GM15510 (cell line): ENCODE data around the gene BNC2.

Experiments used
- POLR2A ChIP-seq: IDR thresholded peaks from 3 replicates; pipeline ENCODE4 v1.6.1; 2011; ENCODE audit warnings: borderline replicate concordance; ENCODE audit not compliant: insufficient read length; ENCODE audit errors: extremely low read depth

BNC2 gene

GRCh38 chr9:16418721-16419120 is 451.7 kb downstream of the BNC2 start:
- no peak for TF ChIP-seq POLR2A

DNA sequence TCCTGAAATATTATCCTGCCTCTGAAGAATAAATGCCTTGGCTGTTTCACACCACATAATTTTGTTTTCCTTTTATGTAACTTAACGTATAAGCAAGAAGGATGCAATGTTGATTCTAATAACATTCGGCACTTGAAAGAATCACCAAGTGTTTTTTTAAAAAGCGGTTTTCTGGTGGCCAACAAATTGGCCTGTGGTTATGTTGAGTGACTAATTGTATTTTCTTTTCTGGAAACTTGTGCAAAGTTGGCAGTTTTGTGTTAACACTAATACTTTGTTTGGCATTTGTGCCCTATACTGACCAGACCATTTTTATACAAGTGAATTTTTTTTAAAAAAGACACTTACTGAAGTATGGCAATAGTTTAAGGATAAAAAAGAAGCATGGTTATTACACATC is 452.7 kb downstream of the BNC2 start:
- TF ChIP-seq POLR2A: no peak

DNA sequence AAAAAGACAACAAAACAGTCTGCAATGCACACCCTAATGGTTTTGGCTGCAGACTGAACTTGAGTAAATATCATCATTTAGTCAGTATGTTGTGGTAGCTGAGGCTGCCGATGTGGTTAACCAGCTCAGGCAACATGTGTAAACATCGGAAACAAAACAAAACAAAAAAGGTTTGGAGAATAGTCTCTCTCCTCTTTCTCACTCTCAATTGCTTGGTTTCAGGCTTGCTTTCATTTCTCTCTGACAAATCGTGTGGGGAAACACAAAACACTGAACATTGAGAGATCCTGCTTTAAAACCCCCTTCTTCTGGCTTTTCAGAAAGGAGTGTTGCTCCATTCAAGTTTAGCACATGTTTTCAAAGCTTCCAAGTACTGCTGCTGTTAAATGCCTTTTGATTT is 453.3 kb downstream of the BNC2 start:
- no peak for TF ChIP-seq POLR2A

GRCh38 chr9:16414451-16414850 is 456.0 kb downstream of the BNC2 start:
- TF ChIP-seq POLR2A: no peak

DNA sequence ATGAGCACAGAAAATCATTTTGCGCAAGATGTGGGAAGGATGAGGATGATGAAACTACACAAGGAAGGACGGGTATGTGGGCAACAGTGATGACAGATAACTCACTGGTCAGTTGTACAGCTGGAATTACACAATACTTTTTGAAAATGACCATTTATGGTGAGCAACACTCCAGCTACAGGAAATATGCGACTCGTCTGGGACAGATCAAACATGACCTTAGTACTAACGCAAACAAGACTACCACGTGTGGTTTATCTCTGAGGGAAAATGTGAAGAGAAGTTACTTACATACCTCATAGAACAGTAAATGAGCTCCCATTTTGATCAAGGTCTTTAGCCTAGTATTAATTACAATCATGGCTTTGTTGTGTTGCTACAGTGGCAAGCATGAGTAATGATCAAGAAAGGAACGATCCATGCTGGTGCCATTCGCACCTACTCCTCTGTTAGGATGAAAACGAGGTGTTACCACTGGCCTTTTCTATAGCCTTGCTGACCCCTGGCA is 456.9 kb downstream of the BNC2 start:
- TF ChIP-seq POLR2A: no peak

GRCh38 chr9:16412740-16413139 is 457.7 kb downstream of the BNC2 start:
- TF ChIP-seq POLR2A: no peak

- no peak for TF ChIP-seq POLR2A
Observed at GRCh38 chr9:16411311-16411710, 459.2 kb downstream of the BNC2 start.

DNA sequence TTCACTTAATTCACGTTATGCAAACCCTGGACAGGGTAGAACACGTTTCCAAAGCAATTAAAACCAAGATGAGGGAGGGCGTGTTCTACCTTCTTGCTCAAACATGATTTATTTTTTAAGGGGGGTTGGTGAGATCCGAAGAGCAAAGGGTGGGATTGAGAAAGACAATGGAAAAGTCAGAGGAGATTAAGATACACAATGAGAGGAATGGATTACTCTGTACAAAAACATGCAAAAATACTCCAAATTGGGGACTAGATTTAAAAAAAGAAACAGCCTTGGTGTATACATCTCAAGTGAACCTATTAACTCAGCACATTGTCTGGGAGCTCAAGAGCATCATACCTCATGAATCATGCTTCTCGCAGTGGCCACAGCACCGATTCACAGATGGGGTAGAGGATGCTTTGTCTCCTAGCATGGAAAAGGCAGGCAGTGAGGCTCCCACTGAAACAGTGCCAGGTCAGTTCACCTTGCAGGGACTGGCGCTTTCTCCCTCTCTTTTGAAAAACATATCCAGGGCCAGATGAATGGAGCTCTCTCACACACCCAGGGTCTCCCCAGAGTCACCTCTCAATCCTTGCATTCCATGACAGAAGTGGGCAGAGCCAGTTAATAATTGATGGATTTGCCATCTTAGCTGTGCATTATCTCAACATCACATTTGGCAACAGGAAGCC is 459.7 kb downstream of the BNC2 start:
- no peak for TF ChIP-seq POLR2A

- TF ChIP-seq POLR2A: no peak
Observed at GRCh38 chr9:16407617-16408016, 462.9 kb downstream of the BNC2 start.

- TF ChIP-seq POLR2A: no peak
Observed at GRCh38 chr9:16406526-16407225, 463.8 kb downstream of the BNC2 start.

DNA sequence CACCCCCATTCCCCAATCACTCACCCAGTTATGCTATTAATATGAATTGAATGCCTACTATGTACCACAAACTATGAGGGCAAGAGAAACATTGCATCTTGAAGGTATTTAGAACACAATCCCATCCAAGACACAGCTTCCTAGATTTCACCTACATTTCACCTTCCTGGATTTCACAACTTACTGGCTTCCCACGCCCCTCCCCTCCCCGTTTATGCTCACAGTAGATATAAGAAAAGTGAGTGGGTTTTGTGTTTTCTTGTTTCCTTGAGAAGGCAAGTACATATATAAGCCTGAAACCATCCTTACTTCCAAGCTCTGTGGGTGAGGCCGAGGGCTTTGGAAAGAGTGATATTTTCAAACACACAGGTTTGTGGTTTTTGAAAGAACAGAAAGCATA is 465.0 kb downstream of the BNC2 start:
- no peak for TF ChIP-seq POLR2A

- TF ChIP-seq POLR2A: no peak
Observed at GRCh38 chr9:16401701-16402100, 468.8 kb downstream of the BNC2 start.

- TF ChIP-seq POLR2A: no peak
Observed at GRCh38 chr9:16398691-16399090, 471.8 kb downstream of the BNC2 start.

DNA sequence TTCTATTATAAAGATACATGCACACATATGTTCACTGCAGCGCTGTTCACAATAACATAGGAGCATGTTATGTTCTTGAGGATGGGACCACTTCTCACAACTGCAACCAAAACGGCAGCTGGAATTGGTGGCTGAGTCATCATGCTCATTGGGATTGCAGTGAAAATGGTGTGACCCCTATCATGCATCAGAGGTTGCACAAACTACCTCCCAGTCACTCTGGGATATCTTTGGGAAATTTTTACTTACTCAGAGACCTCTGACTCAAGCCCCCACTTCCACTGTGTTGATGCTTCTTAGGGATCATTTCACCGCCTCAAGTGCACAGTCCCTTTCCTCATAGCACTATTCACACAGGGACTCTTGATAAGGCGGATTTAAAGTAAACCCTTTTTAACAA is 474.1 kb downstream of the BNC2 start:
- TF ChIP-seq POLR2A: no peak

- TF ChIP-seq POLR2A: no peak
Observed at GRCh38 chr9:16391369-16391768, 479.1 kb downstream of the BNC2 start.

GRCh38 chr9:16387382-16387781 is 483.1 kb downstream of the BNC2 start:
- TF ChIP-seq POLR2A: no peak

DNA sequence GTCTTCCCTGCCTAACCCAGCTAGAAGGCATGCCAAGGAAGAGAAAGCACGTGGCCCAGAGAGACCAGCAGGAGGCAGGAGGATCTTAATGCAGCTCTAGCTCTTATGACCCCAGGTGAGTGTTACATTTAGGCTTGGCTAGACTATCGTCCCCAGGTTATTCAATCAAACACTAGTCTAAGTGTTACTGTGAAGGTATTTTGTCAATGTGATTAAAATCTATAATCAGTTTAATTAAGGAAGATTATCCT is 483.7 kb downstream of the BNC2 start:
- TF ChIP-seq POLR2A: no peak

DNA sequence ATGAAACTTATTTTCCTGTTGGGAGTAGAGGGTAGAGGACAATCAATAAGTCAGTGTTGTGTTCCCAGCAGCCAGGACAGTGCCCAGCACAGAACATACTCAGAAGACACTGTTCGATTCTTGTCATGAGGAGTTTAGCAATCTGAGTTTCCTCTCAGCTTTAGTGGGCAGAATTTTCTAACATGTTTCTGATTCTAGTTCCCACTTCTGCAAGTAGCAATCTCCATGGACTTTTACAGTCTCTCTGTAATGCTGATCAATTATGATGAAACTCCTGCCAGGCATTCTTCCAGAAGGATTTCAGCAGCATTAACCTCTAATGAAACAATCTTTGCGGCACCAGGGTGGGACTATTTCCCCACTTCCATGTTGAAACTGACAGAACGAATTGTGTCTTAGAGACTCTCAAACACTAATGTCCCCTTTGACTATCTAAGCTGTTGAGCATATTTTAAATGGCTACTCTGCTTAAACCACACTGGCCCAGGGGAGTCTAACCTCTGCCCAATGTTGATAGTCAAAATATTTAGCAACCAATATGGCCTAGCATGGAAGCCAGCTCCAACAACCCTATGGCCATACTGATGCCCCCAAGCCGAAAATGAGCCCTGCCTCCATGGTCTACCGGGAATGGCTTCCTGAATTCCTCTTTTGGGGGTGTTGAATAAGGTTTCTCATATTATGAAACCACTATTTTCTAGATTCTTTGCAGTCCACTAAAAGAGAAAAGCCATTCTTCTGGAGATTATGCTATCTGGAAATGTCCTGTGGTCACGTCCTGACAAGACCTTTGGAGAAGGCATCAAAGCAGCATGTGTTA is 484.3 kb downstream of the BNC2 start:
- no peak for TF ChIP-seq POLR2A
